Caco-2 (cell line): Measurements from ENCODE around the gene OR1M1. TPM values are rescaled to one million over a fixed set of nuclear protein-coding genes. Genes with fewer than 3 reads are reported as not detected.

Source experiments
- Bru-seq: library from RNA; stranded (reverse); fragments of 400-500 nt; gene quantifications from one replicate; lab custom pipeline; 2021; lab: Mats Ljungman, UMichigan
- BruChase-seq, 2 experiments: library from RNA; stranded (reverse); fragments of 400-500 nt; gene quantifications; one replicate each; lab custom pipeline; 2021; lab: Mats Ljungman, UMichigan
- BruUV-seq: library from RNA; stranded (reverse); fragments of 400-500 nt; replicated peaks from 2 replicates; lab custom pipeline; 2021; lab: Mats Ljungman, UMichigan
- CTCF ChIA-PET: fragments of 300-600 bp; sonication (Branson Sonifier 250); formaldehyde crosslinking; loops from one replicate; lab custom pipeline; 2022; ENCODE audit warnings: antibody characterized with exemption; lab: Charles Lee
- POLR2A ChIA-PET: fragments of 300-600 bp; sonication (Branson Sonifier 250); formaldehyde crosslinking; loops from one replicate; lab custom pipeline; 2022; ENCODE audit warnings: antibody characterized with exemption; lab: Charles Lee
- DNase-seq, 2 experiments: peaks; one replicate each; pipeline versions ENCODE4 v3.0.0 to v3.0.0-alpha.2; 2020 to 2022
- H3K27me3 ChIP-seq: replicated peaks from 2 replicates; pipeline ENCODE4 v1.6.0; 2011; ENCODE audit warnings: low read length; ENCODE audit not compliant: control insufficient read depth, insufficient read depth
- H3K36me3 ChIP-seq: 2 replicates; pipeline ENCODE4 v1.5.1; 2011; ENCODE audit warnings: low read length; ENCODE audit not compliant: control insufficient read depth, insufficient read depth
- H3K4me1 ChIP-seq: fragments of 250-450 bp; sonication (Bioruptor Pico); 2 replicates; pipeline ENCODE4 v1.5.1; 2020; ENCODE audit warnings: mild to moderate bottlenecking
- H3K4me3 ChIP-seq: 2 replicates; pipeline ENCODE4 v1.5.1; 2011; ENCODE audit warnings: low read depth, mild to moderate bottlenecking, control low read depth, low read length
- H3K9me3 ChIP-seq: fragments of 250-450 bp; sonication (Bioruptor Pico); 2 replicates; pipeline ENCODE4 v1.5.1; 2020; ENCODE audit warnings: mild to moderate bottlenecking, moderate library complexity
- H3K27ac Mint-ChIP-seq: one replicate; pipeline ENCODE4 v1.8.0; 2022; ENCODE audit warnings: mixed read lengths; ENCODE audit not compliant: unreplicated experiment
- H3K27me3 Mint-ChIP-seq: one replicate; pipeline ENCODE4 v1.8.0; 2022; ENCODE audit warnings: mixed read lengths; ENCODE audit not compliant: insufficient read depth, unreplicated experiment
- H3K36me3 Mint-ChIP-seq: one replicate; pipeline ENCODE4 v1.8.0; 2022; ENCODE audit warnings: mild to moderate bottlenecking, mixed read lengths; ENCODE audit not compliant: insufficient read depth, unreplicated experiment
- H3K4me1 Mint-ChIP-seq: one replicate; pipeline ENCODE4 v1.8.0; 2022; ENCODE audit warnings: low read depth, mixed read lengths; ENCODE audit not compliant: unreplicated experiment
- H3K4me3 Mint-ChIP-seq: one replicate; pipeline ENCODE4 v1.8.0; 2022; ENCODE audit warnings: mild to moderate bottlenecking, moderate library complexity, mixed read lengths; ENCODE audit not compliant: unreplicated experiment
- H3K9me3 Mint-ChIP-seq: one replicate; pipeline ENCODE4 v1.8.0; 2022; ENCODE audit warnings: mixed read lengths; ENCODE audit not compliant: unreplicated experiment
- CTCF ChIP-seq, 2 experiments: fragments of 200-600 bp in 1 of 2; IDR thresholded peaks; 1 replicate in 1 of 2; 2 replicates in 1 of 2; pipeline versions ENCODE4 v1.5.1 to v1.8.0; 2011 to 2022; ENCODE audit warnings: antibody characterized with exemption in 1 of 2, control low read depth in 1 of 2, inconsistent platforms in 1 of 2, low read depth in 1 of 2, low read length in 1 of 2, mild to moderate bottlenecking in 1 of 2, moderate library complexity in 1 of 2; ENCODE audit not compliant: insufficient read depth in 1 of 2, severe bottlenecking in 1 of 2, unreplicated experiment in 1 of 2
- intact Hi-C: fragments of 100-400 bp; cut with micrococcal nuclease; formaldehyde crosslinking; loops from one replicate; pipeline ENCODE4 v1.10.0; 2022; ENCODE audit not compliant: unreplicated experiment
- long read RNA-seq: library from polyadenylated mRNA; stranded (forward); transcript quantifications from one replicate; pipeline ENCODE4 v2.0.0, GENCODE V29; 2022
- total RNA-seq: library from RNA; stranded (reverse); gene quantifications from 2 replicates; pipeline ENCODE4 v1.2.3, GENCODE V29; 2022

OR1M1 gene
- total RNA-seq (not detected in 2 replicates), Bru-seq, nascent RNA (not detected), BruChase-seq, experiment 1, labeled RNA remaining after a 2-hour chase (not detected), BruChase-seq, experiment 2, labeled RNA remaining after a 6-hour chase (not detected)
- long read RNA-seq, result 0 reads

- Histone ChIP-seq H3K4me1 (no peaks in the 10 kb centered on the region), H3K4me3 (no peak within 1 kb of the TSS), H3K36me3 (no peaks in the 10 kb centered on the region), H3K9me3 (no peaks in the 10 kb centered on the region), H3K27me3 (no peaks in the 10 kb centered on the region)
- Mint-ChIP-seq H3K27me3 (peaks cover 4% of the 10 kb centered on the region), H3K4me1 (no peaks in the 10 kb centered on the region), H3K27ac (no peak within 1 kb of the TSS), H3K36me3 (no peaks in the 10 kb centered on the region), H3K9me3 (peaks cover 7% of the 10 kb centered on the region), H3K4me3 (no peak within 1 kb of the TSS)
- BruUV-seq, result no TSS peak
- ChIA-PET CTCF (no interaction called here), POLR2A (no interaction called here)
- TF ChIP-seq CTCF (IDR thresholded peaks at IDR 0.05; ENCODE audit: insufficient read depth in 1 of 2, low read depth in 1 of 2, low read length in 1 of 2, severe bottlenecking in 1 of 2, unreplicated experiment in 1 of 2), result no peak
- no peak for DNase-seq
- intact Hi-C loops, result no loop called here
These were observed at the start of gene OR1M1 for GRCh38 chr19:9086761-9087160. OR1M1 (plus strand) TSS chr19:9087061; CDS start chr19:9093245, 6,184 bp downstream.

- no TSS peak for BruUV-seq
- H3K27ac Mint-ChIP-seq, result no peak overlapping the region
- Histone ChIP-seq H3K27me3 (no peaks in the 10 kb centered on the region), H3K4me3 (no peak overlapping the region), H3K9me3 (no peaks in the 10 kb centered on the region), H3K36me3 (no peaks in the 10 kb centered on the region), H3K4me1 (no peaks in the 10 kb centered on the region)
- ChIA-PET POLR2A (no interaction called here), CTCF (interaction anchor here (0.6 kb wide), 1 partner anchor 81 kb away, joined by 3 read pairs; no protein-coding TSS in a partner anchor)
- no peaks in the 10 kb centered on the region for H3K27me3 Mint-ChIP-seq
- no peak for TF ChIP-seq CTCF (IDR thresholded peaks at IDR 0.05; ENCODE audit: insufficient read depth in 1 of 2, low read depth in 1 of 2, low read length in 1 of 2, severe bottlenecking in 1 of 2, unreplicated experiment in 1 of 2)
- H3K4me1 Mint-ChIP-seq, result no peaks in the 10 kb centered on the region
- intact Hi-C loops, result no loop called here
- DNase-seq, result no peak
- peaks cover 13% of the 10 kb centered on the region for H3K9me3 Mint-ChIP-seq
- no peaks in the 10 kb centered on the region for H3K36me3 Mint-ChIP-seq
- no peak overlapping the region for H3K4me3 Mint-ChIP-seq
These were observed 49.3 kb upstream of the OR1M1 start for GRCh38 chr19:9037400-9038062.

- ChIA-PET CTCF (no interaction called here), POLR2A (no interaction called here)
- Histone ChIP-seq H3K27me3 (no peaks in the 10 kb centered on the region), H3K36me3 (no peaks in the 10 kb centered on the region), H3K4me1 (no peaks in the 10 kb centered on the region), H3K4me3 (no peak overlapping the region), H3K9me3 (no peaks in the 10 kb centered on the region)
- Mint-ChIP-seq H3K27ac (no peak overlapping the region), H3K9me3 (peaks cover 15% of the 10 kb centered on the region), H3K36me3 (no peaks in the 10 kb centered on the region), H3K4me1 (no peaks in the 10 kb centered on the region), H3K27me3 (no peaks in the 10 kb centered on the region), H3K4me3 (no peak overlapping the region)
- no peak for TF ChIP-seq CTCF (IDR thresholded peaks at IDR 0.05; ENCODE audit: insufficient read depth in 1 of 2, low read depth in 1 of 2, low read length in 1 of 2, severe bottlenecking in 1 of 2, unreplicated experiment in 1 of 2)
- no peak for DNase-seq
- no TSS peak for BruUV-seq
- intact Hi-C loops, result no loop called here
These were observed 47.1 kb upstream of the OR1M1 start for GRCh38 chr19:9039728-9040127.
